Hepatocyte (in vitro differentiated cells): ENCODE measurements around the gene ZFP36L2. TPM values are rescaled to one million over a fixed set of nuclear protein-coding genes. Genes with fewer than 3 reads are reported as not detected.

Source experiments
- DNase-seq: peaks from one replicate; pipeline ENCODE4 v3.0.0-alpha.2; 2016; ENCODE audit warnings: low spot score
- H2AFZ ChIP-seq: fragments of 200-600 bp; sonication (generic); 2 replicates; pipeline ENCODE4 v1.6.0; 2016; ENCODE audit warnings: antibody characterized with exemption, mild to moderate bottlenecking
- H3K27ac ChIP-seq: fragments of 200-600 bp; sonication (generic); 2 replicates; pipeline ENCODE4 v1.5.1; 2016; ENCODE audit warnings: mild to moderate bottlenecking
- H3K27me3 ChIP-seq: fragments of 200-600 bp; sonication (generic); 2 replicates; pipeline ENCODE4 v1.6.1; 2016
- H3K36me3 ChIP-seq: fragments of 200-600 bp; sonication (generic); replicated peaks from 2 replicates; pipeline ENCODE4 v1.5.1; 2016; ENCODE audit warnings: low read depth; ENCODE audit not compliant: insufficient read depth
- H3K4me1 ChIP-seq: fragments of 200-600 bp; sonication (generic); 2 replicates; pipeline ENCODE4 v1.5.1; 2016; ENCODE audit warnings: mild to moderate bottlenecking, moderate library complexity; ENCODE audit not compliant: insufficient read depth
- H3K4me2 ChIP-seq: fragments of 200-600 bp; sonication (generic); 2 replicates; pipeline ENCODE4 v1.6.0; 2016
- H3K4me3 ChIP-seq: fragments of 200-600 bp; sonication (generic); 2 replicates; pipeline ENCODE4 v1.5.1; 2016; ENCODE audit warnings: mild to moderate bottlenecking
- H3K79me2 ChIP-seq: fragments of 200-600 bp; sonication (generic); 2 replicates; pipeline ENCODE4 v1.6.0; 2017; ENCODE audit warnings: mild to moderate bottlenecking
- H3K9me2 ChIP-seq: fragments of 200-600 bp; sonication (generic); replicated peaks from 2 replicates; pipeline ENCODE4 v1.6.0; 2017; ENCODE audit warnings: mild to moderate bottlenecking; ENCODE audit not compliant: insufficient read depth
- H3K9me3 ChIP-seq: fragments of 200-600 bp; sonication (generic); 2 replicates; pipeline ENCODE4 v1.5.1; 2016; ENCODE audit warnings: low read depth, mild to moderate bottlenecking
- H4K20me1 ChIP-seq: fragments of 200-600 bp; sonication (generic); 2 replicates; pipeline ENCODE4 v1.6.0; 2016; ENCODE audit warnings: mild to moderate bottlenecking; ENCODE audit not compliant: insufficient read depth, poor library complexity, severe bottlenecking
- EZH2 ChIP-seq: fragments of 200-600 bp; sonication (generic); IDR thresholded peaks from 2 replicates; pipeline ENCODE4 v1.6.1; 2016; ENCODE audit warnings: antibody characterized with exemption, mild to moderate bottlenecking, borderline replicate concordance
- EZH2phosphoT487 ChIP-seq: fragments of 200-600 bp; sonication (generic); IDR thresholded peaks from one replicate; pipeline ENCODE4 v1.6.1; 2018; ENCODE audit warnings: antibody characterized with exemption, mild to moderate bottlenecking, low read depth, moderate library complexity; ENCODE audit not compliant: unreplicated experiment, severe bottlenecking
- WGBS: methylation state at CpG from one replicate; pipeline ENCODE4 v1.1.6; 2016; ENCODE audit warnings: low lambda C conversion rate; ENCODE audit errors: missing lambda C conversion rate; 5-methylcytosine and 5-hydroxymethylcytosine counted together
- polyA plus RNA-seq: library from polyadenylated mRNA; unstranded; fragments of >200 nt; fragmentation: Nextera tagmentation; extraction: Ambion mirVana; gene quantifications from 2 replicates; pipeline ENCODE4 v1.2.1, GENCODE V29; 2016
- total RNA-seq: library from RNA; depleted of rRNA; stranded (reverse); fragments of >200 nt; gene quantifications from 2 replicates; pipeline ENCODE4 v1.2.3, GENCODE V29; 2014
- TF ChIP-seq, protein P1 (sequence below): fragments of 200-600 bp; sonication (generic); IDR thresholded peaks from 2 replicates; pipeline ENCODE4 v1.5.1; 2016; ENCODE audit warnings: antibody characterized with exemption, mild to moderate bottlenecking; ENCODE audit not compliant: poor library complexity

The ZFP36L2 gene
- total and polyA plus RNA-seq, 2 experiments from 2014 or later, result 85.1 to 285 TPM

DNA sequence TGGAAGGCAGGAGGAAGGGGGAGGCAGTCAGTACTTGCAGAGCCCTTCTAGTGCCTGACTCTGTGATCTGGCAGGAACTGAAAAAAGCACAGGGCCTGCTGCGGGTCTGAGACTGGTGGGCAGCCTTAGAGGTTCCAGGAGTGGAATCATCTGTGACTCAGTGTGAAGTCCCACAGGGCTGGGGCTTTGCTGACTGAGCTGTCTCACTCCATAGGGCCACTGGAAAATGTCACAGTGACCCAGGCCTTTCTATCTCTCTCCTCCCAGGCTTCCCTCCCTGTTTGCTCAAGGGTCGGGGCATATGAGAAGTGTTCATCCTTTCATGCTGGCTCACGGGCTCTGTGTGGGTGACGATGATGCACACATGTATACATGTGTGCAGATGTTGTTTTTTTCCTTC, 47.1 kb upstream of the ZFP36L2 start:
- no peak for DNase-seq
- Histone ChIP-seq H3K9me3 (no peaks in the 10 kb centered on the region), H3K27me3 (no peaks in the 10 kb centered on the region), H3K4me2 (no peak overlapping the region), H3K27ac (peak overlapping the region; percentile 48), H3K4me3 (no peak overlapping the region), H3K36me3 (no peaks in the 10 kb centered on the region), H4K20me1 (no peaks in the 10 kb centered on the region), H3K4me1 (peaks cover 36% of the 10 kb centered on the region), H3K79me2 (no peaks in the 10 kb centered on the region), H2AFZ (no peak overlapping the region), H3K9me2 (no peaks in the 10 kb centered on the region)
- TF ChIP-seq EZH2 (no peak), EZH2phosphoT487 (no peak)
- WGBS, result 69% methylated on average over 4 of the region's 4 CpGs

DNA sequence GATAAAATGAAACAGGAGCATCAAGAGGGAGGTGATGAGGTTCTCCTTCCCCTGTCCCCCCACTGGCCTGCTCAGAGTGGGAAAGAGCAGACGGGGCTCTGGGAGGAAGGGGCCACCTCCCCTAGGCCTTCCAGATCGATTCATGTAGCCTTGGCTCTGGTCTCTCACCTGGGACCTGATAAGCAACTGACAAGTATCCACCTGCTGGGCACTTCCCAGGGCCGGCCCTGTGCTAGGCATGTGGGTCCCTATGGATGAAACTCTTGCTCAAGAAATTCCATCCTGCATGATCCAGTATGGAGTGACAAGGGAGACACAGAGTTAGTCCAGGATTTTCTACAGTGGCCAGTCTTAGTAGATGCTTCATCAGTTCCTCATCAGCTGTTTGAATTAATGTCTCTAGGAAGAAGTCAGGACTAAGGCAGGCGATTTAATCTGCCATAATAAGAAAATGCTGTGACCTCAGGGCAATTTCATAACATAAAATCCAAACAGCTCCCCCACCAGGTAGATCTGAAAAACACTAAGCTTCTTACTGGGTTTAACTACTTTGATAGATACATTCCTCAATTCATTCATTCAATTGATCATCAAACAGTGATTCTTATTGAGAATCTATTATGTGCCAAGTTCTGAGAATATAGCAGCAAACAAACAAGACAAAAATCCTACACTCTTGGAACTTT, 44.7 kb upstream of the ZFP36L2 start:
- Histone ChIP-seq H4K20me1 (no peaks in the 10 kb centered on the region), H3K4me2 (no peak overlapping the region), H3K79me2 (no peaks in the 10 kb centered on the region), H3K36me3 (no peaks in the 10 kb centered on the region), H3K27ac (no peak overlapping the region), H3K9me2 (no peaks in the 10 kb centered on the region), H3K4me3 (no peak overlapping the region), H3K9me3 (no peaks in the 10 kb centered on the region), H2AFZ (no peak overlapping the region), H3K27me3 (no peaks in the 10 kb centered on the region), H3K4me1 (peaks cover 30% of the 10 kb centered on the region)
- 97% methylated on average over 4 of the region's 4 CpGs for WGBS
- DNase-seq, result no peak
- no peak for TF ChIP-seq EZH2phosphoT487
- TF ChIP-seq EZH2, result no peak
- TF ChIP-seq, protein P1, sequence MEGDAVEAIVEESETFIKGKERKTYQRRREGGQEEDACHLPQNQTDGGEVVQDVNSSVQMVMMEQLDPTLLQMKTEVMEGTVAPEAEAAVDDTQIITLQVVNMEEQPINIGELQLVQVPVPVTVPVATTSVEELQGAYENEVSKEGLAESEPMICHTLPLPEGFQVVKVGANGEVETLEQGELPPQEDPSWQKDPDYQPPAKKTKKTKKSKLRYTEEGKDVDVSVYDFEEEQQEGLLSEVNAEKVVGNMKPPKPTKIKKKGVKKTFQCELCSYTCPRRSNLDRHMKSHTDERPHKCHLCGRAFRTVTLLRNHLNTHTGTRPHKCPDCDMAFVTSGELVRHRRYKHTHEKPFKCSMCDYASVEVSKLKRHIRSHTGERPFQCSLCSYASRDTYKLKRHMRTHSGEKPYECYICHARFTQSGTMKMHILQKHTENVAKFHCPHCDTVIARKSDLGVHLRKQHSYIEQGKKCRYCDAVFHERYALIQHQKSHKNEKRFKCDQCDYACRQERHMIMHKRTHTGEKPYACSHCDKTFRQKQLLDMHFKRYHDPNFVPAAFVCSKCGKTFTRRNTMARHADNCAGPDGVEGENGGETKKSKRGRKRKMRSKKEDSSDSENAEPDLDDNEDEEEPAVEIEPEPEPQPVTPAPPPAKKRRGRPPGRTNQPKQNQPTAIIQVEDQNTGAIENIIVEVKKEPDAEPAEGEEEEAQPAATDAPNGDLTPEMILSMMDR, result no peak

DNA sequence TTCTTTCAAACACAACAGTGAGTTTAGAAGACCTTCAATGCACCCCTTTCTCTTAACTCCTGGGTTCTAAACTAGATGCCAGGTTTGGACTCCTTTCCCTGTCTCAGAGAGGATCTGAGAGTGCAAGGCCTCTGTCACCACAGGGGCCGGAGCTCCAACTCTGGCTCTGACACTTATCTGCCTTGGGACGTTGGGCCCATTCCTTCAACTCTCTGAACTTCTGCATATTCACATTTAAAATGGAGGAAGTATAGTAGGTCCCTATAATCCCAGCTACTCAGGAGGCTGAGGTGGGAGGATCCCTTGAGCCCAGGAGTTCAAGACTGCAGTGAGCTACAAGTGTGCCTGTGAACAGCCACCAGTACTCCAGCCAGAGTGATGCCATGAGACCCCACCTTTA, 44.1 kb upstream of the ZFP36L2 start:
- H3K4me3 ChIP-seq, result no peak overlapping the region
- H3K27me3 ChIP-seq, result no peaks in the 10 kb centered on the region
- H3K79me2 ChIP-seq, result no peaks in the 10 kb centered on the region
- no peak for DNase-seq
- 88% methylated on average over 2 of the region's 2 CpGs for WGBS
- TF ChIP-seq, protein P1, result no peak
- TF ChIP-seq EZH2phosphoT487 (no peak), EZH2 (no peak)
- no peak overlapping the region for H2AFZ ChIP-seq
- H4K20me1 ChIP-seq, result no peaks in the 10 kb centered on the region
- H3K27ac ChIP-seq, result peak overlapping the region; percentile 89
- no peaks in the 10 kb centered on the region for H3K36me3 ChIP-seq
- peaks cover 27% of the 10 kb centered on the region for H3K4me1 ChIP-seq
- no peaks in the 10 kb centered on the region for H3K9me3 ChIP-seq
- no peaks in the 10 kb centered on the region for H3K9me2 ChIP-seq
- H3K4me2 ChIP-seq, result no peak overlapping the region

DNA sequence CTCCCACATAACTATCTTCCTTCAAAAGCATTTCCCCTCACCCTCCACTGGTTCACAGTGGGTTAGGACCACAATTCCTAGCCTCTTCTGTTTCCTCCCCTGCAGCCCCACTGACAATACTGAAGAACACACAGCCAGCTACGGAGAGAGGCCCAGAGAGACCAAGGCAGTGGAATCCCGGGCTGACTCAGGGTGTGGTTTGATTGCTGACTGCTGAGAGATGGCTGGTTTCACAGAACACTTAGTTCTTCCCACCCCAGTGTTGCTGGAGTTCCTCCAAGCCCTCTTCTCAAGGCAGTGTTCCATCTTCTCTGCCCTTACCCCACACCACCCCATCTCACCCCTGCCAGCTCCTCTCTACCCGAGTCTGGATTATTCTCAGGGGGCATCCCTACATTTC, 43.3 kb upstream of the ZFP36L2 start:
- no peaks in the 10 kb centered on the region for H3K9me3 ChIP-seq
- no peak overlapping the region for H3K4me3 ChIP-seq
- no peaks in the 10 kb centered on the region for H3K79me2 ChIP-seq
- H3K9me2 ChIP-seq, result no peaks in the 10 kb centered on the region
- DNase-seq, result peak; percentile 64
- peaks cover 34% of the 10 kb centered on the region for H3K4me1 ChIP-seq
- no peak overlapping the region for H2AFZ ChIP-seq
- H4K20me1 ChIP-seq, result no peaks in the 10 kb centered on the region
- WGBS, result 39% methylated on average over 3 of the region's 3 CpGs
- peak overlapping the region; percentile 89 for H3K27ac ChIP-seq
- H3K4me2 ChIP-seq, result peak overlapping the region; percentile 55
- H3K27me3 ChIP-seq, result no peaks in the 10 kb centered on the region
- H3K36me3 ChIP-seq, result no peaks in the 10 kb centered on the region
- no peak for TF ChIP-seq EZH2
- TF ChIP-seq, protein P1, result no peak
- TF ChIP-seq EZH2phosphoT487, result no peak
